Neural crest cell (in vitro differentiated cells): ENCODE data around the gene PKD1. TPM values are rescaled to one million over a fixed set of nuclear protein-coding genes. Genes with fewer than 3 reads are reported as not detected.

ENCODE experiments used
- DNase-seq: peaks from one replicate; pipeline ENCODE4 v3.0.0; 2021; ENCODE audit warnings: low read depth, mixed read lengths, low spot score
- H3K27ac Mint-ChIP-seq: one replicate; pipeline ENCODE4 v1.8.0; 2021; ENCODE audit warnings: mild to moderate bottlenecking, mixed read lengths; ENCODE audit not compliant: unreplicated experiment
- H3K27me3 Mint-ChIP-seq: 2 replicates; pipeline ENCODE4 v1.8.0; 2021; ENCODE audit warnings: low read depth, mild to moderate bottlenecking, mixed read lengths
- H3K36me3 Mint-ChIP-seq: 2 replicates; pipeline ENCODE4 v1.8.0; 2021; ENCODE audit warnings: low read depth, mild to moderate bottlenecking, mixed read lengths
- H3K4me1 Mint-ChIP-seq: 2 replicates; pipeline ENCODE4 v1.8.0; 2021; ENCODE audit warnings: mixed read lengths
- H3K4me3 Mint-ChIP-seq: one replicate; pipeline ENCODE4 v1.8.0; 2021; ENCODE audit warnings: mild to moderate bottlenecking, mixed read lengths
- H3K9me3 Mint-ChIP-seq: 2 replicates; pipeline ENCODE4 v1.8.0; 2021; ENCODE audit warnings: mixed read lengths
- total RNA-seq: library from RNA; stranded (reverse); gene quantifications from 2 replicates; pipeline ENCODE4 v1.2.1, GENCODE V29; 2021
- TF ChIP-seq, protein P1 (sequence below): fragments of 200-600 bp; sonication (generic); conservative IDR thresholded peaks from 2 replicates; pipeline ENCODE4 v1.5.0; 2021; ENCODE audit warnings: antibody characterized with exemption, mild to moderate bottlenecking

Gene PKD1
- total RNA-seq, 1 donor from 2014 or later: 115 TPM

DNA sequence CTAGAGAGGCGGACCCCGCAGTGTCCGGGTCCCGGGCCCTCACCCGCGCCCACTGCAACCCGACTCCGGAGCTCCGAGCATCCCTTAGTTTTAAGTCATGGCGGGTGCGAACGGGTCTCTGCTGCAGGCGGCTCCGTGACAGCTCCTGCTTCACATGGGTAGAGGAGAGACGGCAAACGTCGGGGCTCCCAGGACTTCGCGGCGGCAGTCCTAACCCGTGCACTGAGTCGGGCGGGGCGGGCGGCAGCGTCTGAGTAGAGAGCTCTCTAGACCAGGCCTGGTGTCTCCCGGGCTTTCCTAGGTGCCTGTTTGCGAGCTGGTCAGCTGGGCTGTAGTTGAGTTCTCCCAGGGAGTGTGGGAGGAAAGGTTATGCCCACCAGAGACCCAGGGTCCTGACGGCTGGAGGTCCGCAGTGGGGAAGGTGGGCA, 87.6 kb downstream of the PKD1 start:
- TF ChIP-seq, protein P1, sequence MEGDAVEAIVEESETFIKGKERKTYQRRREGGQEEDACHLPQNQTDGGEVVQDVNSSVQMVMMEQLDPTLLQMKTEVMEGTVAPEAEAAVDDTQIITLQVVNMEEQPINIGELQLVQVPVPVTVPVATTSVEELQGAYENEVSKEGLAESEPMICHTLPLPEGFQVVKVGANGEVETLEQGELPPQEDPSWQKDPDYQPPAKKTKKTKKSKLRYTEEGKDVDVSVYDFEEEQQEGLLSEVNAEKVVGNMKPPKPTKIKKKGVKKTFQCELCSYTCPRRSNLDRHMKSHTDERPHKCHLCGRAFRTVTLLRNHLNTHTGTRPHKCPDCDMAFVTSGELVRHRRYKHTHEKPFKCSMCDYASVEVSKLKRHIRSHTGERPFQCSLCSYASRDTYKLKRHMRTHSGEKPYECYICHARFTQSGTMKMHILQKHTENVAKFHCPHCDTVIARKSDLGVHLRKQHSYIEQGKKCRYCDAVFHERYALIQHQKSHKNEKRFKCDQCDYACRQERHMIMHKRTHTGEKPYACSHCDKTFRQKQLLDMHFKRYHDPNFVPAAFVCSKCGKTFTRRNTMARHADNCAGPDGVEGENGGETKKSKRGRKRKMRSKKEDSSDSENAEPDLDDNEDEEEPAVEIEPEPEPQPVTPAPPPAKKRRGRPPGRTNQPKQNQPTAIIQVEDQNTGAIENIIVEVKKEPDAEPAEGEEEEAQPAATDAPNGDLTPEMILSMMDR: no peak
- Mint-ChIP-seq H3K27me3 (no peaks in the 10 kb centered on the region), H3K9me3 (no peaks in the 10 kb centered on the region), H3K4me3 (peak overlapping the region; percentile 94), H3K36me3 (peaks cover 3% of the 10 kb centered on the region), H3K4me1 (peaks cover 18% of the 10 kb centered on the region), H3K27ac (no peak overlapping the region)
- DNase-seq: no peak

- no peak within 1 kb of the TSS for H3K27ac Mint-ChIP-seq
- peaks cover 18% of the 10 kb centered on the region for H3K4me1 Mint-ChIP-seq
- H3K27me3 Mint-ChIP-seq: no peaks in the 10 kb centered on the region
Observed at GRCh38 chr16:2047330-2048115, 88.2 kb downstream of the PKD1 start, which contains the start of the genes NTHL1 and TSC2. NTHL1 (minus strand) TSS chr16:2047834; CDS start chr16:2047823, 11 bp downstream. TSC2 (plus strand) TSS chr16:2047985; CDS start chr16:2048616, 631 bp downstream.

GRCh38 chr16:2046893-2047329, 88.8 kb downstream of the PKD1 start:
- Mint-ChIP-seq H3K9me3 (no peaks in the 10 kb centered on the region), H3K27ac (no peak overlapping the region), H3K4me1 (peaks cover 18% of the 10 kb centered on the region), H3K36me3 (peaks cover 3% of the 10 kb centered on the region), H3K27me3 (no peaks in the 10 kb centered on the region), H3K4me3 (peak overlapping the region; percentile 93)
- DNase-seq: no peak
- TF ChIP-seq, protein P1: no peak

More at GRCh38 chr16:2047330-2048115, 88.2 kb downstream of the PKD1 start, which contains the start of the genes NTHL1 and TSC2:
- DNase-seq: peak; percentile 94
- peaks cover 3% of the 10 kb centered on the region for H3K36me3 Mint-ChIP-seq
- no peaks in the 10 kb centered on the region for H3K9me3 Mint-ChIP-seq
- peak within 1 kb of the TSS; percentile 94 for H3K4me3 Mint-ChIP-seq
- TF ChIP-seq, protein P1: no peak

DNA sequence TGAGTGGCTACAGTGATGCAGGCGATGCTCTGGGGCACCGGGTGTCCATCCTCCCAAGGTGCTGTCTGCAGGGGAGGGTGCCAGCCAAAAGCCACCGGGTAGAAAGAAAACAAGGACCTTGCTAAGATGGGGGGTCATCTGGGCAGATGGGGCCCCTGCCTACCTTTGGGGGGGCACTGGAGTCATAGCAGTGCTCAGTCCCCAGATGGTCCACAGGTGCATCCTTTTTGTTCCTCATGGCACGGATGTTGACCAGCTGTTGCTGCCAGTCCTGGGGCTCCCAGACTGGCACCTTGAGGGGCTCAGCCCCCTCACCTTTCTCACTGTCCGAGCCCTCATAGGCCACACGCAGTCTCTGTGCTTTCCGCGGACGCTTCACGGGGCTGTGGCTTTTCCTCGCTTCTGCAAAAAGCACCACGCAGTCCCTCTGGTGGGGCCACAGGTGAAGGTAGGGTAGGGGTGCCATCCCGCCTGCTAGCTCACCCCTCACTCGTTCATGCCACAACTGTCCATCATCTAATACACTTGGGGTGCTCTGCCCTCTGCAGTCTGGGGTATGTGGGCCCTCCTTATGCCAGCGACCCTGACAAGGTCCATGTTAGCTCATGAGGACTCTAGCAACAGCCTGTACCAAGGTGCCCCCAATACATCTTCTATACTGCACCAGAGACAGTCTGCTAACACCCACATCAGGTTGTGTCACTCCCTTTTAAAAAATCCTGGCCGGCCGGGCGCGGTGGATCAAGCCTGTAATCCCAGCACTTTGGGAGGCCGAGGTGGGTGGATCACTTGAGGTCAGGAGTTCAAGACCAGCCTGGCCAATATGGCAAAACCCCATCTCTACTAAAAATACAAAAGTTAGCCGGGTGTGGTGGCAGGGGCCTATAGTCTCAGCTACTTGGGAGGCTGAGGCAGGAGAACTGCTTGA, 89.5 kb downstream of the PKD1 start:
- H3K4me3 Mint-ChIP-seq: peak overlapping the region; percentile 93

DNA sequence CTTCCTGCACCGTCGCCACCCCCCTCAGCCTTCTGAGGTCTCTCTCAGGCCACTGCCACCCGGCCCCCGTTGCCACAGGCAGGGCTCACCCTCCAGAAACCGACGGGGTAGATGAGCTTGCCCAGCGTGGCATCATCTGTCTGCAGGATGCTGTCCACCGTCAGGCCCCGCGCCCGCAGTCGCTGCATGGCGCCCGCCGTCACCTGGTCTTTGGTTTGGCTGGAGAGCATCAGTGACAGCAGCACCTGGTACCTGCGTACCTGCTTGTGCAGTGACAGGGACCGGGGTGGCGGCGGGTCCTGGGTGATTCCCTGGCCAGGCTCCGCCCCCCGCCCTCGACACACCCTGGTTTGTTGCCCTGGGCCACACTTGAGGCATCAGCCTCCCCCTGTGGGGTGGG, 91.2 kb downstream of the PKD1 start:
- Mint-ChIP-seq H3K27me3 (no peaks in the 10 kb centered on the region), H3K4me1 (peaks cover 20% of the 10 kb centered on the region), H3K4me3 (no peak overlapping the region), H3K9me3 (no peaks in the 10 kb centered on the region), H3K36me3 (no peaks in the 10 kb centered on the region), H3K27ac (no peak overlapping the region)
- TF ChIP-seq, protein P1: no peak
- no peak for DNase-seq

More for the DNA sequence above, 89.5 kb downstream of the PKD1 start:
- H3K4me1 Mint-ChIP-seq: peaks cover 18% of the 10 kb centered on the region
- H3K9me3 Mint-ChIP-seq: no peaks in the 10 kb centered on the region
- DNase-seq: no peak
- TF ChIP-seq, protein P1: no peak
- H3K27me3 Mint-ChIP-seq: no peaks in the 10 kb centered on the region
- H3K27ac Mint-ChIP-seq: no peak overlapping the region
- peaks cover under 1% of the 10 kb centered on the region for H3K36me3 Mint-ChIP-seq
